Measurements from ENCODE around the gene CCND3. TPM values are rescaled to one million over a fixed set of nuclear protein-coding genes. Genes with fewer than 3 reads are reported as not detected.

Gene CCND3
- total and polyA plus RNA-seq, 2 of the 8 experiments (the other 6 are each of a cell fraction or from before 2014, with no cell fraction given) = 30.6 to 32.9 TPM

DNA sequence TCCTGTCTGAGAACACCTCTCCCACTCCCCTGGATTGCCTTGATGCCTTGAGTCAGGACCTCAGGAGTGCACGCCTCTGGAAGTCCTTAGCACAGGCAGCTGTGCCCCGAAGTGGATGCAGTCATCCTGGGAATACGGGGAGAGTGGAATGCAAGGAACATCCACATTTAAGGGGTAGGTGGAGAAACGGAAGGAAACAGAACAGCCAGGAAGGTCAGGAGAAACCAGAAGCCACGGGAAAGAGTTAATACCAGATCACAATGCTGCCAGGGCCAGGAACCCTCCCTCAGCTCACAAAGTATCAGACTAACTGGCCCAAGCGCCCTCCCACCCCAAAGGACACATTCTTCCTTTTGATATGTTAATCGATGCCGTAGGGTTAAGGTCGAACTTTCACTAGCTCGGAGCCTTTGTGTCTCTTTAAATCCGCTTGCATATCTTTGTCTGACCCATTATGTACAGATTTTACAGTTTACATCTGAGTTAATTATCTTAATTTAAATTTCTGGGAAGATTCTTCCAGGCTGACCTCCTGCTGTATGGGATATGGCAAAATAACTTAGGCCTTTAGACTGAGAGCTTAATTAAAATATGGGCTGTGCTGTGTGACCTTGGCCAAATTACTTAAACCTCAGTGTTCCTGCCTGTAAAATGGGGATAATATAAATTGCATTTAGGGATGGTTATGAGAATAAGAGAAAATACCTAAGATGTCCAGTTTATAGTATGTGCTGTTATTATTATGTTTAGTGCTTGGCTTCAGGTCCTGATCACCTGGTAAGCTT is 24.0 kb upstream of the CCND3 start (continued):
- TF ChIP-seq, protein P1, sequence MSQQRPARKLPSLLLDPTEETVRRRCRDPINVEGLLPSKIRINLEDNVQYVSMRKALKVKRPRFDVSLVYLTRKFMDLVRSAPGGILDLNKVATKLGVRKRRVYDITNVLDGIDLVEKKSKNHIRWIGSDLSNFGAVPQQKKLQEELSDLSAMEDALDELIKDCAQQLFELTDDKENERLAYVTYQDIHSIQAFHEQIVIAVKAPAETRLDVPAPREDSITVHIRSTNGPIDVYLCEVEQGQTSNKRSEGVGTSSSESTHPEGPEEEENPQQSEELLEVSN (IDR thresholded peaks at IDR 0.05) = peak; percentile 10; the same call in 1 of the 2 replicates

Data from H1 (cell line).